Naive thymus-derived CD4-positive, alpha-beta T cell (primary cell): ENCODE measurements around the gene GBP2. TPM values are rescaled to one million over a fixed set of nuclear protein-coding genes. Genes with fewer than 3 reads are reported as not detected.
"Not testable (repeated sequence)": the region's sequence is repeated elsewhere in the genome, so short reads cannot be mapped to it uniquely, and the experiment has no call there.

Experiments used
- ATAC-seq: fragments of 150-1000 bp; cut with Tn5 transposase; 2 replicates; pipeline ENCODE4 v1.10.0; 2021; ENCODE audit warnings: mild to moderate bottlenecking, moderate library complexity
- CTCF ChIA-PET: fragments of 350-600 bp; sonication (Branson Sonifier 250); formaldehyde crosslinking; loops from one replicate; lab custom pipeline; 2021; ENCODE audit warnings: antibody characterized with exemption; lab: Charles Lee
- POLR2A ChIA-PET: fragments of 350-600 bp; sonication (Branson Sonifier 250); formaldehyde crosslinking; loops from one replicate; lab custom pipeline; 2021; ENCODE audit warnings: antibody characterized with exemption, inconsistent platforms; lab: Charles Lee
- DNase-seq, 9 donors: peaks; one replicate each; pipeline versions ENCODE4 v3.0.0 to v3.0.0-alpha.2; 2020 to 2022; ENCODE audit warnings: mixed read lengths in 1 of 9
- H3K27ac ChIP-seq: one replicate; pipeline ENCODE4 v1.7.0; 2013; ENCODE audit warnings: mild to moderate bottlenecking, low read depth, low read length, moderate library complexity
- H3K27me3 ChIP-seq, 2 donors: one replicate each; pipeline ENCODE4 v1.7.0; 2013; ENCODE audit warnings: low read length in 2 of 2, mild to moderate bottlenecking in 2 of 2, moderate library complexity in 2 of 2; ENCODE audit not compliant: control insufficient read depth in 2 of 2, insufficient read depth in 2 of 2
- H3K36me3 ChIP-seq, 3 experiments: 1 replicate in 2 of 3; 2 replicates in 1 of 3; pipeline ENCODE4 v1.7.0; 2013; ENCODE audit warnings: low read length in 3 of 3, mild to moderate bottlenecking in 3 of 3, moderate library complexity in 1 of 3; ENCODE audit not compliant: insufficient read depth in 3 of 3, control insufficient read depth in 2 of 3
- H3K4me1 ChIP-seq, 2 donors: one replicate each; pipeline ENCODE4 v1.7.0; 2013; ENCODE audit warnings: low read length in 2 of 2, mild to moderate bottlenecking in 2 of 2, moderate library complexity in 1 of 2; ENCODE audit not compliant: control insufficient read depth in 2 of 2, insufficient read depth in 2 of 2
- H3K4me3 ChIP-seq: 2 replicates; pipeline ENCODE4 v1.7.0; 2013; ENCODE audit warnings: mild to moderate bottlenecking, low read length
- H3K9me3 ChIP-seq, 3 experiments: 1 replicate in 2 of 3; 2 replicates in 1 of 3; pipeline ENCODE4 v1.7.0; 2013; ENCODE audit warnings: low read length in 3 of 3; ENCODE audit not compliant: control insufficient read depth in 2 of 3
- H3K27ac Mint-ChIP-seq, 9 donors: one replicate each; pipeline ENCODE4 v1.8.0; 2020 to 2022; ENCODE audit warnings: mixed read lengths in 9 of 9, mild to moderate bottlenecking in 8 of 9, moderate library complexity in 5 of 9, inconsistent platforms in 2 of 9
- H3K27me3 Mint-ChIP-seq, 5 donors: one replicate each; pipeline ENCODE4 v1.8.0; 2021 to 2022; ENCODE audit warnings: mixed read lengths in 5 of 5, mild to moderate bottlenecking in 1 of 5
- H3K36me3 Mint-ChIP-seq, 5 donors: one replicate each; pipeline ENCODE4 v1.8.0; 2020 to 2022; ENCODE audit warnings: mixed read lengths in 5 of 5, mild to moderate bottlenecking in 3 of 5, inconsistent platforms in 1 of 5
- H3K4me1 Mint-ChIP-seq, 7 donors: one replicate each; pipeline ENCODE4 v1.8.0; 2020 to 2022; ENCODE audit warnings: mixed read lengths in 7 of 7, mild to moderate bottlenecking in 3 of 7, inconsistent platforms in 1 of 7
- H3K4me3 Mint-ChIP-seq, 10 donors: one replicate each; pipeline ENCODE4 v1.8.0; 2020 to 2022; ENCODE audit warnings: mild to moderate bottlenecking in 10 of 10, mixed read lengths in 10 of 10, moderate library complexity in 6 of 10, inconsistent platforms in 2 of 10
- H3K9me3 Mint-ChIP-seq, 11 donors: one replicate each; pipeline ENCODE4 v1.8.0; 2020 to 2022; ENCODE audit warnings: mixed read lengths in 11 of 11, mild to moderate bottlenecking in 4 of 11, inconsistent platforms in 1 of 11, moderate library complexity in 1 of 11
- intact Hi-C, 2 donors: fragments of 100-400 bp; cut with micrococcal nuclease; formaldehyde crosslinking; loops; one replicate each; pipeline ENCODE4 v1.15.1; 2023
- polyA plus RNA-seq, 2 donors: library from polyadenylated mRNA; unstranded; fragments of 300-500 nt; fragmentation: Illumina TruSeq; gene quantifications; one replicate each; pipeline ENCODE4 v1.2.3, GENCODE V29; 2021
- total RNA-seq, 6 experiments: library from RNA in 5 of 6; stranded (reverse) in 5 of 6; gene quantifications; 1 replicate in 5 of 6; 2 replicates in 1 of 6; pipeline ENCODE4 v1.2.3 and lab custom pipeline; 2021 to 2026

The GBP2 gene
- total and polyA plus RNA-seq, 7 experiments from 2014 or later: 73.8 to 200 (median 104) TPM

DNA sequence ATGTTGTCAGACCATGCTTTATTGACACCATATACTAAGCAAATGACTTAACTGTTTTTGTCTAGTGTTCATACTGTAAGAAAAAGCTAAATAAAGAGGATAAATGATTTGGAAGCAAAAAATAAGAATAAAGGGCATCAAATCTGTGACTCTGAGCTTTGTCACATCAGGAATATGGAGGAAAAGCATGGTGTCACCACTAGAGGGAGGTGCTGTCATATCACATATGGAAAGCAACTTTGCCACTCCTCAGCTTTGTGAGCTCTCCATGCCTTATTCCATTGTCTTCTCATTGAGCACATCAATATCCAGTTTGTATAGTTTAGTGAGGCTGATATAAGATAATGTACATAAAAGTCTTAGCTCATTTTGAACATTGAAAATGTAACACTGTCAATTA, 40.1 kb downstream of the GBP2 start:
- no peaks in the 10 kb centered on the region for H3K36me3 ChIP-seq
- no peak overlapping the region for H3K27ac Mint-ChIP-seq
- peaks cover 0 to 2% (median 0%) of the 10 kb centered on the region in 5 donors for H3K27me3 Mint-ChIP-seq
- POLR2A ChIA-PET: interaction anchor here (0.6 to 1.5 kb wide), 4 partner anchors 32 to 186 kb away, joined by 3 to 4 read pairs (median 3); partner anchors contain the start of gene GBP5
- no peak overlapping the region for H3K27ac ChIP-seq
- peak in 6 of 9 donors; percentile 30 to 69 (median 42) for DNase-seq
- peaks cover 0 to 4% (median 0%) of the 10 kb centered on the region in 5 donors for H3K36me3 Mint-ChIP-seq
- peak; percentile 84 for ATAC-seq
- H3K4me1 ChIP-seq: no peaks in the 10 kb centered on the region
- intact Hi-C loops: loop anchor here (1.0 to 10.0 kb wide), 5 partner anchors 87 to 370 kb away; no protein-coding TSS in a partner anchor
- peaks cover 0 to 9% (median under 1%) of the 10 kb centered on the region in 11 donors for H3K9me3 Mint-ChIP-seq
- no peak overlapping the region for H3K4me3 Mint-ChIP-seq
- H3K4me3 ChIP-seq: no peak overlapping the region
- no peaks in the 10 kb centered on the region for H3K27me3 ChIP-seq
- H3K4me1 Mint-ChIP-seq: peaks cover 0 to 12% (median 0%) of the 10 kb centered on the region in 7 donors
- CTCF ChIA-PET: interaction anchor here (0.6 to 2.2 kb wide), 20 partner anchors 15 to 370 kb away, joined by 3 to 19 read pairs (median 4); partner anchors contain the start of gene GBP1
- H3K9me3 ChIP-seq: no peaks in the 10 kb centered on the region

- Mint-ChIP-seq H3K36me3 (peaks cover 0 to 21% (median 8%) of the 10 kb centered on the region in 5 donors), H3K4me1 (peaks cover 0 to 6% (median 0%) of the 10 kb centered on the region in 7 donors), H3K27me3 (peaks cover 0 to 5% (median 0%) of the 10 kb centered on the region in 5 donors), H3K27ac (no peak overlapping the region), H3K4me3 (no peak overlapping the region), H3K9me3 (peaks cover 0 to 34% (median 15%) of the 10 kb centered on the region in 11 donors)
- ATAC-seq: peak; percentile 41
- Histone ChIP-seq H3K27me3 (no peaks in the 10 kb centered on the region), H3K4me3 (no peak overlapping the region), H3K27ac (no peak overlapping the region), H3K4me1 (no peaks in the 10 kb centered on the region), H3K36me3 (no peaks in the 10 kb centered on the region), H3K9me3 (no peaks in the 10 kb centered on the region)
- POLR2A ChIA-PET: interaction anchor here (0.6 to 1.2 kb wide), 2 partner anchors 11 to 193 kb away, joined by 3 read pairs; no protein-coding TSS in a partner anchor
- no peak for DNase-seq
- intact Hi-C loops: loop anchor here in 1 of 2 donors (10.0 kb wide), 1 partner anchor 184 kb away; no protein-coding TSS in a partner anchor
- CTCF ChIA-PET: no interaction called here
These were observed 44.9 kb downstream of the GBP2 start for GRCh38 chr1:89081005-89081404.

- not testable (repeated sequence) for H3K36me3 ChIP-seq, H3K27me3 ChIP-seq, DNase-seq, ATAC-seq, H3K27me3 Mint-ChIP-seq, H3K27ac Mint-ChIP-seq, H3K27ac ChIP-seq, H3K4me3 ChIP-seq, H3K4me1 ChIP-seq, H3K9me3 ChIP-seq, H3K4me1 Mint-ChIP-seq, H3K4me3 Mint-ChIP-seq
- intact Hi-C loops: loop anchor here in 1 of 2 donors (10.0 kb wide), 1 partner anchor 185 kb away; no protein-coding TSS in a partner anchor
- Mint-ChIP-seq H3K36me3 (peaks cover 0 to 23% (median 9%) of the 10 kb centered on the region in 5 donors), H3K9me3 (peaks cover 0 to 36% (median 15%) of the 10 kb centered on the region in 11 donors)
- ChIA-PET CTCF (interaction anchor here (1.0 kb wide), 1 partner anchor 96 kb away, joined by 6 read pairs; no protein-coding TSS in a partner anchor), POLR2A (interaction anchor here (1.2 kb wide), 1 partner anchor 10 kb away, joined by 3 read pairs; no protein-coding TSS in a partner anchor)
These were observed 45.8 kb downstream of the GBP2 start for GRCh38 chr1:89080068-89080467.

DNA sequence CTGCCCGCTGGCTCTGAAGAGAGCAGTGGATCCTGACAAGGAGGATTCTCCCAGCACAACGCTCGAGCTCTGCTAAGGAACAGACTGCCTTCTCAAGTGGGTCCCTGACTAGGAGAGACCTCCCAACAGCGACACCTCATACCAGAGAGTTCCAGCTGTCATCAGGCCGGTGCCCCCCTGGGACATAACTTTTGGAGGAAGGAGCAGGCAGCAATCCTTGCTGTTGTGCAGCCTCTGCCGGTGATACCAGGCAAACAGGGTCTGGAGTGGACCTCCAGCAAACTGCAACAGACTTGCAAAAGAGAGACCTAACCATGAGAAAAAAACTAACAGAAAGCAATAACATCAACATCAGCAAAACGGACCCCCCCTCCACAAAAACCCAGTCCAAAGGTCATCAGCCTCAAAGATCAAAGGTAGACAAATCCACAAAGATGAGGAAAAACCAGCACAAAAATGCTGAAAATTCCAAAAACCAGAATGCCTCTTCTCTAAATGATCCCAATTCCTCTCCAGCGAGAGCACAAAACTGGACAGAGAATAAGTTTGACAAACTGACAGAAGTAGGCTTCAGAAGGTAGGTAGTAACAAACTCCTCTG, 53.3 kb downstream of the GBP2 start:
- H3K4me1 ChIP-seq, H3K4me3 Mint-ChIP-seq, H3K9me3 ChIP-seq, H3K27me3 ChIP-seq, intact Hi-C loops, CTCF ChIA-PET, H3K36me3 ChIP-seq, H3K27ac ChIP-seq, H3K4me3 ChIP-seq, DNase-seq, ATAC-seq: not testable (repeated sequence)
- H3K27ac Mint-ChIP-seq: peak overlapping the region in 1 of 9 donors; percentile 37
- peaks cover 5 to 44% (median 16%) of the 10 kb centered on the region in 5 donors for H3K36me3 Mint-ChIP-seq
- POLR2A ChIA-PET: interaction anchor here (2.1 kb wide), 1 partner anchor 51 kb away, joined by 4 read pairs; no protein-coding TSS in a partner anchor
- H3K4me1 Mint-ChIP-seq: peaks cover 9 to 31% (median 27%) of the 10 kb centered on the region in 7 donors
- H3K9me3 Mint-ChIP-seq: peaks cover 0 to 31% (median 17%) of the 10 kb centered on the region in 11 donors
- peaks cover 0 to 17% (median 0%) of the 10 kb centered on the region in 5 donors for H3K27me3 Mint-ChIP-seq

- no peak for ATAC-seq
- POLR2A ChIA-PET: interaction anchor here (0.6 to 2.3 kb wide), 5 partner anchors 10 to 217 kb away, joined by 3 to 10 read pairs (median 4); partner anchors contain the start of genes GBP2 and GBP3
- H3K27ac ChIP-seq: no peak overlapping the region
These were observed 55.4 kb downstream of the GBP2 start for GRCh38 chr1:89070509-89070908.

DNA sequence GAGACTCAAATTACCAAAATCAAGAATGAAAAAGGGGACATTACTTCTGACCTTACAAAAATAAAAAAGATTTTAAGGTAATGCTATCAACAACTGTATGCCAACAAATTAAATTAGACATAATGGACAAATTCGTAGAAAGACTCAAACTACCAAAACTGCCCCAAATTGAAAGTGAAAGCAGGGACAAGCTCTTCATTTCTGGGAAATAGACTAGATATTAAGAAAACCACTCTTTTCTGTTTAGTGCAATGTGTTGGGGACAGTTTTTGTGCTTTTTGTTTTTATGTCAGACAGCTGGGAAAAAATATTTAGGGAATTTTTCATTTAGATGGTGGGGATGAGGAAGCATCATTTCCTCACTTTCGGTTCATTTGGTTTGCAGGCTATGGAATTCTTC, 56.0 kb downstream of the GBP2 start:
- Mint-ChIP-seq H3K27me3 (peaks cover 0 to 11% (median 0%) of the 10 kb centered on the region in 5 donors), H3K4me3 (peak overlapping the region; percentile 85 to 95 (median 89))

More at GRCh38 chr1:89070509-89070908, 55.4 kb downstream of the GBP2 start:
- peaks cover 5 to 6% of the 10 kb centered on the region in 2 donors for H3K4me1 ChIP-seq
- Mint-ChIP-seq H3K9me3 (peaks cover 0 to 26% (median 15%) of the 10 kb centered on the region in 11 donors), H3K4me1 (peaks cover 9 to 38% (median 27%) of the 10 kb centered on the region in 7 donors), H3K4me3 (peak overlapping the region; percentile 85 to 95 (median 89)), H3K36me3 (peaks cover 5 to 33% (median 16%) of the 10 kb centered on the region in 5 donors), H3K27ac (peak overlapping the region in 8 of 9 donors; percentile 85 to 95 (median 90)), H3K27me3 (peaks cover 0 to 11% (median 0%) of the 10 kb centered on the region in 5 donors)
- no peaks in the 10 kb centered on the region for H3K27me3 ChIP-seq
- H3K36me3 ChIP-seq: no peaks in the 10 kb centered on the region
- H3K4me3 ChIP-seq: peak overlapping the region; percentile 40
- peak in 1 of 9 donors; percentile 10 for DNase-seq
- no peaks in the 10 kb centered on the region for H3K9me3 ChIP-seq
- intact Hi-C loops: loop anchor here (1.0 to 2.0 kb wide), 2 partner anchors 9 to 56 kb away; partner anchors contain the start of gene GBP2 (in 1 of the 2)
- CTCF ChIA-PET: interaction anchor here (0.7 to 2.7 kb wide), 5 partner anchors 15 to 288 kb away, joined by 3 to 13 read pairs (median 4); no protein-coding TSS in a partner anchor

More for the DNA sequence above, 56.0 kb downstream of the GBP2 start:
- POLR2A ChIA-PET: interaction anchor here (0.6 to 2.3 kb wide), 5 partner anchors 11 to 56 kb away, joined by 3 to 10 read pairs (median 4); partner anchors contain the start of genes GBP2 and GBP3
- peak overlapping the region; percentile 58 for H3K27ac ChIP-seq
- DNase-seq (peak in 5 of 9 donors; percentile 17 to 39 (median 30)), ATAC-seq (no peak)
- H3K9me3 Mint-ChIP-seq: peaks cover 0 to 26% (median 15%) of the 10 kb centered on the region in 11 donors
- peaks cover 5 to 33% (median 14%) of the 10 kb centered on the region in 5 donors for H3K36me3 Mint-ChIP-seq
- peaks cover 9 to 41% (median 30%) of the 10 kb centered on the region in 7 donors for H3K4me1 Mint-ChIP-seq
- peak overlapping the region; percentile 85 to 95 (median 91) for H3K27ac Mint-ChIP-seq
- peak overlapping the region; percentile 40 for H3K4me3 ChIP-seq
- H3K4me1 ChIP-seq: peaks cover 5 to 6% of the 10 kb centered on the region in 2 donors
- H3K9me3 ChIP-seq: no peaks in the 10 kb centered on the region
- no peaks in the 10 kb centered on the region for H3K27me3 ChIP-seq
- H3K36me3 ChIP-seq: no peaks in the 10 kb centered on the region
- intact Hi-C loops: loop anchor here (1.0 to 5.0 kb wide), 3 partner anchors 9 to 387 kb away; partner anchors contain the start of gene GBP2 (in 1 of the 2)
- CTCF ChIA-PET: interaction anchor here (0.7 to 2.7 kb wide), 4 partner anchors 71 to 288 kb away, joined by 3 to 13 read pairs (median 4); no protein-coding TSS in a partner anchor
